H1 (cell line): ENCODE results near the gene HMOX2. TPM values are rescaled to one million over a fixed set of nuclear protein-coding genes. Genes with fewer than 3 reads are reported as not detected.

Experiments used
- CTCF ChIA-PET: fragments of 300-600 bp; sonication (Branson Sonifier 250); formaldehyde crosslinking; loops from one replicate; lab custom pipeline; 2021; ENCODE audit not compliant: partially characterized antibody; lab: Charles Lee
- POLR2A ChIA-PET: fragments of 300-600 bp; sonication (Branson Sonifier 250); formaldehyde crosslinking; loops from one replicate; lab custom pipeline; 2021; ENCODE audit warnings: inconsistent platforms; ENCODE audit not compliant: partially characterized antibody; lab: Charles Lee
- DNase-seq, 2 experiments: peaks; one replicate each; pipeline versions ENCODE4 v3.0.0 to v3.0.0-alpha.2; 2010 to 2022; ENCODE audit warnings: low spot score in 2 of 2, low read depth in 1 of 2, mixed read lengths in 1 of 2
- FAIRE-seq: peaks from 2 replicates; lab custom pipeline; 2011; peaks lifted over from hg19 to GRCh38; lab: Jason Lieb, UNC
- H2AFZ ChIP-seq: 2 replicates; pipeline ENCODE4 v1.8.1; 2012; ENCODE audit warnings: low read length, inconsistent platforms
- H2AK5ac ChIP-seq: 2 replicates; pipeline ENCODE4 v1.6.1; 2013; ENCODE audit warnings: low read depth, low read length
- H2BK120ac ChIP-seq: replicated peaks from 2 replicates; pipeline ENCODE3; 2013; ENCODE audit warnings: low read depth, low read length, inconsistent platforms
- H2BK12ac ChIP-seq: 2 replicates; pipeline ENCODE4 v1.6.1; 2013; ENCODE audit warnings: low read depth, low read length
- H2BK15ac ChIP-seq: 2 replicates; pipeline ENCODE4 v1.6.1; 2013; ENCODE audit warnings: low read length
- H2BK20ac ChIP-seq: 2 replicates; pipeline ENCODE4 v1.6.1; 2013; ENCODE audit warnings: low read length
- H2BK5ac ChIP-seq: 2 replicates; pipeline ENCODE4 v1.6.1; 2013; ENCODE audit warnings: low read depth, low read length
- H3K14ac ChIP-seq: 2 replicates; pipeline ENCODE4 v1.6.1; 2013; ENCODE audit warnings: inconsistent platforms; ENCODE audit not compliant: insufficient read length
- H3K18ac ChIP-seq: 2 replicates; pipeline ENCODE4 v1.6.1; 2013; ENCODE audit warnings: low read length; ENCODE audit errors: extremely low read depth
- H3K23ac ChIP-seq: 2 replicates; pipeline ENCODE4 v1.6.1; 2013; ENCODE audit warnings: inconsistent platforms; ENCODE audit not compliant: insufficient read length
- H3K23me2 ChIP-seq: 2 replicates; pipeline ENCODE4 v1.6.1; 2013; ENCODE audit warnings: low read depth, low read length
- H3K27ac ChIP-seq: 2 replicates; pipeline ENCODE4 v1.6.1; 2011; ENCODE audit warnings: low read depth, low read length, inconsistent platforms
- H3K27me3 ChIP-seq, 4 experiments: replicated peaks in 1 of 4; 1 replicate in 1 of 4; 2 replicates in 3 of 4; pipeline versions ENCODE4 v1.6.1 to v1.8.1; 2011 to 2013; ENCODE audit warnings: low read length in 3 of 4, mild to moderate bottlenecking in 3 of 4, inconsistent platforms in 2 of 4, mixed read lengths in 2 of 4, moderate library complexity in 1 of 4; ENCODE audit not compliant: control insufficient read depth in 3 of 4, insufficient read depth in 3 of 4; ENCODE audit errors: extremely low read depth in 1 of 4
- H3K36me3 ChIP-seq, 4 experiments: 2 replicates each; pipeline versions ENCODE4 v1.6.1 to v1.8.1; 2011 to 2013; ENCODE audit warnings: mild to moderate bottlenecking in 4 of 4, low read length in 3 of 4, moderate library complexity in 2 of 4, control low read depth in 1 of 4, inconsistent platforms in 1 of 4; ENCODE audit not compliant: insufficient read depth in 4 of 4, control insufficient read depth in 2 of 4
- H3K4ac ChIP-seq: replicated peaks from 2 replicates; pipeline ENCODE3; 2013; ENCODE audit warnings: low read length, low read depth, mixed read lengths, inconsistent platforms; ENCODE audit not compliant: insufficient read length
- H3K4me1 ChIP-seq, 4 experiments: replicated peaks in 1 of 4; 1 replicate in 1 of 4; 2 replicates in 3 of 4; pipeline versions ENCODE4 v1.6.1 to v1.8.1; 2011 to 2013; ENCODE audit warnings: low read length in 3 of 4, inconsistent platforms in 2 of 4, mixed read lengths in 1 of 4; ENCODE audit not compliant: insufficient read depth in 4 of 4, control insufficient read depth in 3 of 4
- H3K4me2 ChIP-seq, 2 experiments: 2 replicates each; pipeline versions ENCODE4 v1.6.1 to v1.8.1; 2011 to 2013; ENCODE audit warnings: low read depth in 2 of 2, low read length in 2 of 2, control low read depth in 1 of 2, inconsistent platforms in 1 of 2, mild to moderate bottlenecking in 1 of 2; ENCODE audit not compliant: insufficient read depth in 1 of 2
- H3K4me3 ChIP-seq, 4 experiments: fragments of 200-600, 300-600 bp in 1 of 4; sonication (generic), shearing (Covaris generic), sonication (Bioruptor Twin) in 1 of 4; 2 replicates each; pipeline versions ENCODE4 v1.5.1 to v1.8.1; 2011 to 2016; ENCODE audit warnings: low read length in 4 of 4, low read depth in 3 of 4, control low read depth in 2 of 4, inconsistent platforms in 2 of 4, mild to moderate bottlenecking in 2 of 4, mixed read lengths in 1 of 4, moderate library complexity in 1 of 4; ENCODE audit not compliant: insufficient read depth in 2 of 4; ENCODE audit errors: extremely low read depth in 1 of 4
- H3K56ac ChIP-seq: replicated peaks from 2 replicates; pipeline ENCODE3; 2013; ENCODE audit warnings: low read depth, mild to moderate bottlenecking, mixed read lengths, low read length, inconsistent platforms; ENCODE audit not compliant: insufficient read length
- H3K79me1 ChIP-seq: 2 replicates; pipeline ENCODE4 v1.6.1; 2013; ENCODE audit warnings: low read depth, low read length, control low read depth
- H3K79me2 ChIP-seq, 2 experiments: 2 replicates each; pipeline versions ENCODE4 v1.6.1 to v1.8.1; 2012 to 2013; ENCODE audit warnings: low read length in 2 of 2, mild to moderate bottlenecking in 2 of 2, inconsistent platforms in 1 of 2; ENCODE audit not compliant: insufficient read depth in 2 of 2, control insufficient read depth in 1 of 2
- H3K9ac ChIP-seq, 4 experiments: replicated peaks in 1 of 4; 1 replicate in 1 of 4; 2 replicates in 3 of 4; pipeline versions ENCODE4 v1.6.1 to v1.8.1; 2011 to 2013; ENCODE audit warnings: low read depth in 3 of 4, low read length in 3 of 4, control low read depth in 2 of 4, mild to moderate bottlenecking in 2 of 4, moderate library complexity in 2 of 4, inconsistent platforms in 1 of 4; ENCODE audit errors: extremely low read depth in 1 of 4
- H3K9me3 ChIP-seq, 2 experiments: 2 replicates each; pipeline versions ENCODE4 v1.6.1 to v1.8.1; 2012 to 2013; ENCODE audit warnings: mild to moderate bottlenecking in 2 of 2, moderate library complexity in 2 of 2, control low read depth in 1 of 2, inconsistent platforms in 1 of 2, low read depth in 1 of 2, low read length in 1 of 2, mixed read lengths in 1 of 2; ENCODE audit not compliant: insufficient read depth in 2 of 2
- H4K20me1 ChIP-seq, 2 experiments: replicated peaks in 1 of 2; 2 replicates each; pipeline versions ENCODE3 to v1.8.1; 2011 to 2013; ENCODE audit warnings: inconsistent platforms in 2 of 2, low read length in 2 of 2, mild to moderate bottlenecking in 1 of 2; ENCODE audit not compliant: insufficient read depth in 2 of 2, control insufficient read depth in 1 of 2
- H4K5ac ChIP-seq: 2 replicates; pipeline ENCODE4 v1.6.1; 2013; ENCODE audit warnings: low read length, low read depth, mixed read lengths, inconsistent platforms; ENCODE audit not compliant: insufficient read length
- H4K8ac ChIP-seq: 2 replicates; pipeline ENCODE4 v1.8.0; 2013; ENCODE audit warnings: mild to moderate bottlenecking, moderate library complexity, low read length, inconsistent platforms; ENCODE audit not compliant: insufficient read depth; ENCODE audit errors: extremely low read depth
- H4K91ac ChIP-seq: replicated peaks from 2 replicates; pipeline ENCODE3; 2013; ENCODE audit warnings: low read length, mixed read lengths, inconsistent platforms; ENCODE audit not compliant: insufficient read length
- EGR1 ChIP-seq: IDR thresholded peaks from 2 replicates; pipeline ENCODE4 v1.6.1; 2011; ENCODE audit warnings: low read depth, low read length, borderline replicate concordance
- POLR2A ChIP-seq, 2 experiments: IDR thresholded peaks; 1 replicate in 1 of 2; 2 replicates in 1 of 2; pipeline ENCODE4 v1.6.1; 2011; ENCODE audit warnings: low read depth in 2 of 2, low read length in 2 of 2, mild to moderate bottlenecking in 2 of 2; ENCODE audit errors: control extremely low read depth in 1 of 2
- POLR2AphosphoS5 ChIP-seq: IDR thresholded peaks from 2 replicates; pipeline ENCODE4 v1.6.1; 2011; ENCODE audit warnings: low read depth, low read length
- RNF2 ChIP-seq: fragments of 200-900, 300-1000 bp; sonication (generic); IDR thresholded peaks from 2 replicates; pipeline ENCODE4 v1.7.1; 2016; ENCODE audit warnings: borderline replicate concordance, low read depth, mild to moderate bottlenecking, antibody characterized with exemption, low read length; ENCODE audit not compliant: poor library complexity, severe bottlenecking; ENCODE audit errors: missing control alignments
- WGBS, 2 experiments: shearing (Covaris generic) in 1 of 2; methylation state at CpG; one replicate each; pipeline versions ENCODE4 v1.1.6 to v1.1.7; 2013 to 2015; ENCODE audit warnings: low lambda C conversion rate in 2 of 2, mixed read lengths in 2 of 2, inconsistent platforms in 1 of 2, low coverage in 1 of 2, missing lambda C conversion rate in 1 of 2; ENCODE audit not compliant: insufficient replicate concordance in 2 of 2, insufficient coverage in 1 of 2, insufficient read length in 1 of 2; ENCODE audit errors: extremely low coverage in 1 of 2, missing lambda C conversion rate in 1 of 2; 5-methylcytosine and 5-hydroxymethylcytosine counted together
- polyA plus RNA-seq, 7 experiments: library from polyadenylated mRNA; depleted of rRNA in 3 of 7; stranded (reverse) in 5 of 7; unstranded in 2 of 7; fragments of >200 nt in 5 of 7; fragments of 200-250 nt in 2 of 7; gene quantifications; 1 replicate in 5 of 7; 2 replicates in 1 of 7; 4 replicates in 1 of 7; pipeline versions ENCODE4 v1.2.1 to v1.2.3, GENCODE V29; 2011 to 2013; ENCODE audit warnings: missing spikeins in 2 of 7, mixed read lengths in 2 of 7
- total RNA-seq: library from RNA; stranded (reverse); fragmentation: NEBNext Ultra II Directional; extraction: Animal tissue kit (Norgen Biotek cat#: 25700); gene quantifications from 2 replicates; pipeline ENCODE4 v1.2.1, GENCODE V29; 2021
- TF ChIP-seq, protein P1 (sequence below): IDR thresholded peaks from 2 replicates; pipeline ENCODE4 v1.6.1; 2012; ENCODE audit warnings: inconsistent platforms

The HMOX2 gene
- total and polyA plus RNA-seq, 2 of the 8 experiments (the other 6 are each of a cell fraction or from before 2014, with no cell fraction given): 36.5 to 48.4 TPM

DNA sequence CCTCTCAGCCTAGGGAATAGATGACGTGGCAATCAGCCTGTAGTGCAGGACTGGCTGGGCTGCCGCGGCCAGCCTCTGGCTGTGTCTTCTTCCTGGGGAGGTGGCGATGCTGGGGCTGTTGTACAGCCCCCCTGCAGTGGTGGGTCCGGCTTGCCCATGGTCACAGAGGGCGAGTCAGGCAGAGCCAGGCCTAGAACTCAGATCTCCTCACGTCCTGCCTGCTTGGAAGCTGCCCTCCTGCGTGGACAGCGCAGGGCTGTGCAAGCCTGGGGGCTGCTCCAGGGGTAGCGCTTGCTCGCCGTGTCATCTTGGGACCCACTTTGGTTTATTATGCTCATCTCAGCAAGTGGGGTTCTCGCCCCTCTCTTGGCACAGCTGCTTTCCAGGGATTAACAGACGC, 21.1 kb upstream of the HMOX2 start:
- no peaks in the 10 kb centered on the region for H3K4me1 ChIP-seq
- H3K4me3 ChIP-seq: no peak overlapping the region
- no peak overlapping the region for H3K18ac ChIP-seq
- no peaks in the 10 kb centered on the region for H3K9me3 ChIP-seq
- H2AK5ac ChIP-seq: no peak overlapping the region
- no peak for DNase-seq
- H4K8ac ChIP-seq: no peak overlapping the region
- no peak overlapping the region for H2BK15ac ChIP-seq
- no peak overlapping the region for H3K56ac ChIP-seq
- H3K14ac ChIP-seq: no peak overlapping the region
- H3K27ac ChIP-seq: no peak overlapping the region
- TF ChIP-seq, protein P1, sequence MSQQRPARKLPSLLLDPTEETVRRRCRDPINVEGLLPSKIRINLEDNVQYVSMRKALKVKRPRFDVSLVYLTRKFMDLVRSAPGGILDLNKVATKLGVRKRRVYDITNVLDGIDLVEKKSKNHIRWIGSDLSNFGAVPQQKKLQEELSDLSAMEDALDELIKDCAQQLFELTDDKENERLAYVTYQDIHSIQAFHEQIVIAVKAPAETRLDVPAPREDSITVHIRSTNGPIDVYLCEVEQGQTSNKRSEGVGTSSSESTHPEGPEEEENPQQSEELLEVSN: no peak
- TF ChIP-seq RNF2 (no peak), POLR2AphosphoS5 (0 out of 2 replicates have a peak, but pooled peaks have one; percentile 34), EGR1 (no peak), POLR2A (IDR thresholded peaks at IDR 0.05; ENCODE audit: control extremely low read depth in 1 of 2, low read depth in 2 of 2, low read length in 2 of 2) (0 out of 3 replicates have a peak, but pooled peaks of 1 of the 2 experiments have one; percentile 17)
- H3K79me2 ChIP-seq: no peaks in the 10 kb centered on the region
- H4K91ac ChIP-seq: no peak overlapping the region
- no peak for FAIRE-seq
- H3K4ac ChIP-seq: no peak overlapping the region
- no peak overlapping the region for H3K9ac ChIP-seq
- H3K79me1 ChIP-seq: no peaks in the 10 kb centered on the region; the same call in 1 of the 2 replicates
- peaks cover 6 to 13% of the 10 kb centered on the region in 2 experiments for H4K20me1 ChIP-seq
- H3K27me3 ChIP-seq: no peaks in the 10 kb centered on the region
- H2BK20ac ChIP-seq: no peak overlapping the region
- whole genome bisulfite sequencing, 2 experiments: 86% methylated on average over 11 of the region's 14 CpGs; no CpG with 5 or more reads in 1 of the 2 experiments
- H3K23me2 ChIP-seq: no peaks in the 10 kb centered on the region
- H2BK5ac ChIP-seq: no peak overlapping the region; the same call in 1 of the 2 replicates
- no peak overlapping the region for H2BK12ac ChIP-seq
- no peak overlapping the region for H3K23ac ChIP-seq
- H3K36me3 ChIP-seq: peaks cover 6 to 50% (median 22%) of the 10 kb centered on the region in 4 experiments; a peak in 7 of 8 replicates
- POLR2A ChIA-PET: interaction anchor here (0.7 to 21.6 kb wide), 7 partner anchors 6 to 54 kb away, joined by 3 to 257 read pairs (median 5); partner anchors contain the start of genes HMOX2 and NMRAL1
- CTCF ChIA-PET: interaction anchor here (0.6 kb wide), 1 partner anchor 325 kb away, joined by 3 read pairs; no protein-coding TSS in a partner anchor
- no peak overlapping the region for H3K4me2 ChIP-seq
- no peak overlapping the region for H2BK120ac ChIP-seq
- no peak overlapping the region for H4K5ac ChIP-seq
- H2AFZ ChIP-seq: no peak overlapping the region
